K562 treated with DMSO at 1 percent for 24 hours (cell line): ENCODE results near the gene KHNYN. TPM values are rescaled to one million over a fixed set of nuclear protein-coding genes. Genes with fewer than 3 reads are reported as not detected.

ENCODE experiments used
- total RNA-seq: library from RNA; unstranded; fragments of 300-600 nt; gene quantifications from 2 replicates; pipeline ENCODE4 v1.2.3, GENCODE V29; 2022; ENCODE audit warnings: low read depth; ENCODE audit not compliant: insufficient read depth

The KHNYN gene
- 45.0 and 48.5 TPM in 2 replicates for total RNA-seq

DNA sequence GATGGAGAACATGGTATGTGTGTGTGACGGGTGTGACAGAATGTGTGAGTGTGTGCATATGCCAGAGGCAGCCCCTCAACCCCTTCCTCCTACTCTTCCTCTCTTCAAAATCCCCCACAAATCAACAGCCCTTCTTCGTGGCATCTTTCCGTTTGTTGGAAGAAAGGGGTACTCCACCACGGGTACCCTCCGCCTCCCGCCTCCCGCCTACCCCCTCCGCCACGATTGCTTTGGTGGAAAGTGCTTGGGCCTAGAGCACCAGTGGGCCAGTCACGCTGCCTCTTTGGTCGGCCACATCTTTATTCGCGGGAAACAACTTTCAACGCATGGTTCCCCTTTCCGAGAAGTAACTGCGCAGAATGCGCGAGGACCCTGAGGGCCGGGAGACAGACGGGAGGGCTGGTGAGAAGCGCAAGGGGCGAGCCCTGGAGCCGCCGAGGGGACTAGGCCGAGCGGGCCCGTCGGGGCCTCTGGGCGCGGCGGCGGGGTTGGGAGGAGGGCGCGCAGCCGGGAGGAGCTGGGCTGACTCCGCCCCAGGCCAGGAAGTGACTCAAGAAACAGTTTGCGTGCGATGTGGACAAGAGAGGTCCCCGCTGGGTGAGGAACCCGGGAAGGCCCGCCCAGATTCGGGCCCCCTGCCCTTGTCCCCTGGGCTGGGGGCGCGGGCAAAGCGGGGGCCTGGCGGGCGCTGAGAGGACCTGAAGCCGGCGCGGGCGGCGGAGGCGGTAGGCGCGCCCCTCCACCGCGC, at the start of gene KHNYN, which contains the start of gene CBLN3:
Gene KHNYN, plus strand, starts transcription at position 560 of the 748 bp plus-strand sequence. CDS start 777 bp downstream, outside the sequence.
Gene CBLN3, minus strand, starts transcription at position 274 of the 748 bp plus-strand sequence. CDS start 614 bp downstream, outside the sequence.

DNA sequence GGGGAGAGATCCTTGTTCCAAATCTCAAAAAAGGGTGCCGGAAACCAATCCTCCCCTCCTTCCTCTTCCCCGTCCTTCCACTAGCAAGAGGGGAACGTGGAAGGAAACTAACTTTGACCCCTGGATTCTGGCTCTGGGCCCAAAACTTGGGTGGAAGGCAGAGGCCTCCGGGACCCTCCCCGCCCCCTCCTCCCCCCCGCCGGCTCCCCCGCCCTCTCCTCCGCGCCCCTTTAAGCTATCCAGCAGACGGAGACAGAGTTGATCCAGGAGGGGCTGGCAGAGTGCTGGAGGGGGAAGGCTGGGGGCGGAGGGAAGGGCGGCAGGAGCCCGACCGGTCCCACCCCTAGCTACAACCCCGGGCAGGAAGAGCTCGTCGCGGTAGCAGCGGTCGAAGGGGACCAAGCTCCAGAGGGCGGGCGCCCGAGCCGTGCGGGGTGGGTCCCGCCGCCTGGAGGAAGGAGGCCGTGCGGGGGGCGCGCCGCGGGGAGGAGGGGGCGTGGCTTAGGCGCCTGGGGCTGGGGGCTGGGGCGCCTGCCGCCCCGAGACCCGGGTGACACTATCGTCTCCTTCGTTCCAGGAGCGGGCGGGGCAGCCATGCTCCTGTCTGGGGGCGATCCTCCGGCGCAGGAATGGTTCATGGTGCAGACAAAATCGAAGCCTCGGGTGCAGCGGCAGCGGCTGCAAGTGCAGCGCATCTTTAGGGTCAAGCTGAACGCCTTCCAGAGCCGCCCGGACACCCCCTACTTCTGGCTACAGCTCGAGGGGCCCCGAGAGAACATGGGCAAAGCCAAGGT, 30.9 kb upstream of the KHNYN start, which contains the start of gene NYNRIN:
Gene NYNRIN, plus strand, starts transcription at position 351 of the 794 bp plus-strand sequence. Its CDS starts 244 bp downstream, at position 595.

DNA sequence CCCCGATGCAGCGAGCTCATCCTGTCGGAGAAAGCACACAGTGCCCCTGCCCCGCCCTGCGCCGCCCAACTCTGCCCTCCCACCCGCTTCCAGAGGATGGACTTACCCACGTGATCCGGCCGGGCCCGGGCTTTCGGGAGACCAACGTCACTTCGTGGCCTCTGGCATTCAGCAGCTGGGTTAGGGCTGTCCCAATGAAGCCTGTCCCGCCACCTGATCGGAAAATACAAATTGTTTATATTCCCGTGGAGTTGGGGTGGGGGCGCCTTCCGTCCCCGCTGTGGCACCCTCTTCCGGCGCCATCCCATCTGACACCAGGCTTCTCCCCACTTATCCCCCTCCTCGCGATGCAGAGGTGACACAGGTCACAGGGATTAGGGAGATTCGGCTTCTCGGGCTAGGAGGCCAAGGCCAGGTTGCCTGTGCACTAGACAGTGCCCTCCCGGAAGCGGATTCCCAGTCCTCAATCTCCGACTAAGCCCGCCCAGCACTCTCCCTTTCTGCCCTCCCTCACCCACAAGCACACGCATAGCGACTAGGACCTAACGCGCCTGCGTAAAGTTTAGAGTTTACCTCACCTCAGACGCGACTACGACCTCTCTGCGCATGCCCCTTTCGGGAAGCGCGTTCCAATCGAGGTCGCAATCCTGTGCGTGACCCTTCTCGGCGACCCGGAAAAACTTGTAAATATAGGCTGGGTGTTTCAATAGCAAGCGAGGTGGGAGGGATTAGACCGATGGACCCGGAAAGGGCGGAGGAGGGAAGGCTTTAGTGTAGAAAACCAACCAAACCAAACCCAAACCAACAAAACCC, 12.7 kb downstream of the KHNYN start, which contains the start of gene SDR39U1:
Gene SDR39U1, minus strand, starts transcription at position 537 of the 813 bp plus-strand sequence. Its CDS starts 7 bp downstream, at position 530.

Other genes with a start within 250 kb of the KHNYN start
- gene IPO4, start 241.1 kb upstream of the KHNYN start, total RNA-seq = 16.3 and 21.4 TPM in 2 replicates
- 22.1 and 25.4 TPM in 2 replicates for gene TM9SF1, start 234.5 kb upstream of the KHNYN start, total RNA-seq
- 0.96 TPM in 1 of 2 replicates, not detected in the other for gene TSSK4, start 224.3 kb upstream of the KHNYN start, total RNA-seq
- 63.2 and 63.8 TPM in 2 replicates for gene CHMP4A, start 216.5 kb upstream of the KHNYN start, total RNA-seq
- gene MDP1, start 213.9 kb upstream of the KHNYN start, total RNA-seq = 16.9 and 17.9 TPM in 2 replicates
- gene NEDD8, start 197.6 kb upstream of the KHNYN start, total RNA-seq = 144 and 171 TPM in 2 replicates
- gene GMPR2, start 197.0 kb upstream of the KHNYN start, total RNA-seq = 56.8 and 59.4 TPM in 2 replicates
- gene TINF2, start 187.3 kb upstream of the KHNYN start, total RNA-seq = 21.0 and 28.8 TPM in 2 replicates
- 1.5 and 3.1 TPM in 2 replicates for gene TGM1, start 166.8 kb upstream of the KHNYN start, total RNA-seq
- 24.9 and 28.0 TPM in 2 replicates for gene RABGGTA, start 158.4 kb upstream of the KHNYN start, total RNA-seq
- gene DHRS1, start 130.2 kb upstream of the KHNYN start, total RNA-seq = 41.0 and 43.3 TPM in 2 replicates
- gene NOP9, start 130.1 kb upstream of the KHNYN start, total RNA-seq = 9.2 and 10.5 TPM in 2 replicates
- gene CIDEB, start 122.0 kb upstream of the KHNYN start, total RNA-seq = not detected in 2 replicates
- 5.2 and 5.8 TPM in 2 replicates for gene LTB4R2, start 119.8 kb upstream of the KHNYN start, total RNA-seq
- gene LTB4R, start 118.5 kb upstream of the KHNYN start, total RNA-seq = 8.1 and 11.2 TPM in 2 replicates
- not detected in 2 replicates for gene ADCY4, start 94.9 kb upstream of the KHNYN start, total RNA-seq
- gene RIPK3, start 90.0 kb upstream of the KHNYN start, total RNA-seq = 0.35 and 0.89 TPM in 2 replicates
- 1.5 and 1.8 TPM in 2 replicates for gene NFATC4, start 61.8 kb upstream of the KHNYN start, total RNA-seq
- gene NYNRIN, start 31.0 kb upstream of the KHNYN start, total RNA-seq = 1.4 and 1.6 TPM in 2 replicates
- 0.98 and 1.1 TPM in 2 replicates for gene CBLN3, start 286 bp upstream of the KHNYN start, total RNA-seq
- 74.3 and 80.6 TPM in 2 replicates for gene SDR39U1, start 12.8 kb downstream of the KHNYN start, total RNA-seq
- not detected in 2 replicates for gene CMA1, start 78.3 kb downstream of the KHNYN start, total RNA-seq
- gene CTSG, start 146.3 kb downstream of the KHNYN start, total RNA-seq = not detected in 2 replicates
- gene GZMH, start 179.7 kb downstream of the KHNYN start, total RNA-seq = 0.39 and 2.3 TPM in 2 replicates
- not detected in 2 replicates for gene GZMB, start 204.2 kb downstream of the KHNYN start, total RNA-seq